HEK293 (cell line): Measurements from ENCODE around the gene SPRY1.

Source experiments
- CTCF ChIA-PET: fragments of 350-600 bp; formaldehyde crosslinking; extraction: SDS; loops from one replicate; lab custom pipeline; 2021; ENCODE audit warnings: antibody characterized with exemption; lab: Yijun Ruan, JAX
- POLR2A ChIA-PET: fragments of 300-600 bp; formaldehyde crosslinking; extraction: SDS; loops from one replicate; lab custom pipeline; 2020; ENCODE audit warnings: antibody characterized with exemption, inconsistent platforms; lab: Yijun Ruan, JAX
- H3K27ac ChIP-seq: fragments of 200-500 bp; sonication (Bioruptor generic); 2 replicates; pipeline ENCODE4 v1.5.1; 2014; ENCODE audit warnings: low read depth, low read length, control low read depth, inconsistent platforms; ENCODE audit errors: extremely low read depth
- H3K36me3 ChIP-seq, 2 experiments: fragments of 200-500 bp in 1 of 2; sonication (Bioruptor generic) in 1 of 2; 1 replicate in 1 of 2; 2 replicates in 1 of 2; pipeline ENCODE4 v1.5.1; 2014 to 2017; ENCODE audit warnings: inconsistent platforms in 2 of 2, low read length in 2 of 2; ENCODE audit not compliant: control insufficient read depth in 2 of 2, insufficient read depth in 1 of 2
- H3K4me1 ChIP-seq: fragments of 200-500 bp; sonication (Bioruptor generic); 2 replicates; pipeline ENCODE4 v1.5.1; 2014; ENCODE audit warnings: mild to moderate bottlenecking, low read length, inconsistent platforms; ENCODE audit not compliant: control insufficient read depth, insufficient read depth
- H3K4me3 ChIP-seq: 2 replicates; pipeline ENCODE4 v1.5.1; 2011; ENCODE audit warnings: low read depth, mild to moderate bottlenecking, control low read depth, low read length, moderate library complexity
- H3K9me3 ChIP-seq: fragments of 200-500 bp; sonication (Bioruptor generic); 2 replicates; pipeline ENCODE4 v1.5.1; 2014; ENCODE audit warnings: low read depth, low read length, inconsistent platforms; ENCODE audit not compliant: control insufficient read depth, insufficient read depth
- GLI4 ChIP-seq: fragments of 450-650 bp; formaldehyde crosslinking; IDR thresholded peaks from 2 replicates; pipeline ENCODE4 v1.5.1; 2016; ENCODE audit warnings: missing biosample characterization, missing genetic modification characterization
- KLF8 ChIP-seq: fragments of 450-650 bp; formaldehyde crosslinking; IDR thresholded peaks from 2 replicates; pipeline ENCODE4 v1.5.1; 2016; ENCODE audit warnings: missing biosample characterization, missing genetic modification characterization
- MZF1 ChIP-seq: fragments of 450-650 bp; formaldehyde crosslinking; IDR thresholded peaks from 2 replicates; pipeline ENCODE4 v1.5.1; 2017; ENCODE audit warnings: missing biosample characterization, missing genetic modification characterization, borderline replicate concordance
- PRDM2 ChIP-seq: fragments of 450-650 bp; formaldehyde crosslinking; IDR thresholded peaks from 2 replicates; pipeline ENCODE4 v1.5.1; 2016; ENCODE audit warnings: missing biosample characterization, missing genetic modification characterization, borderline replicate concordance
- PRDM4 ChIP-seq: fragments of 450-650 bp; formaldehyde crosslinking; IDR thresholded peaks from 2 replicates; pipeline ENCODE4 v1.5.1; 2017; ENCODE audit warnings: missing biosample characterization, missing genetic modification characterization
- SP7 ChIP-seq: fragments of 450-650 bp; formaldehyde crosslinking; IDR thresholded peaks from 2 replicates; pipeline ENCODE4 v1.5.1; 2016; ENCODE audit warnings: missing biosample characterization, missing genetic modification characterization
- ZBTB49 ChIP-seq: fragments of 450-650 bp; formaldehyde crosslinking; IDR thresholded peaks from 2 replicates; pipeline ENCODE4 v1.5.1; 2016; ENCODE audit warnings: missing biosample characterization, missing genetic modification characterization, low read depth
- ZBTB7A ChIP-seq: fragments of 450-650 bp; formaldehyde crosslinking; IDR thresholded peaks from 2 replicates; pipeline ENCODE4 v1.5.1; 2016; ENCODE audit warnings: low read depth, missing biosample characterization, missing genetic modification characterization
- ZNF175 ChIP-seq: fragments of 450-650 bp; formaldehyde crosslinking; IDR thresholded peaks from 2 replicates; pipeline ENCODE4 v1.5.1; 2016; ENCODE audit warnings: missing biosample characterization, missing genetic modification characterization
- ZNF26 ChIP-seq: fragments of 450-650 bp; formaldehyde crosslinking; IDR thresholded peaks from 2 replicates; pipeline ENCODE4 v1.5.1; 2016; ENCODE audit warnings: missing biosample characterization, missing genetic modification characterization
- ZNF335 ChIP-seq: fragments of 450-650 bp; formaldehyde crosslinking; conservative IDR thresholded peaks from 2 replicates; pipeline ENCODE4 v1.5.1; 2016; ENCODE audit warnings: missing biosample characterization, missing genetic modification characterization
- ZNF398 ChIP-seq: fragments of 450-650 bp; formaldehyde crosslinking; IDR thresholded peaks from 2 replicates; pipeline ENCODE4 v1.5.1; 2017; ENCODE audit warnings: missing biosample characterization, missing genetic modification characterization
- ZNF404 ChIP-seq: fragments of 450-650 bp; formaldehyde crosslinking; IDR thresholded peaks from 2 replicates; pipeline ENCODE4 v1.5.1; 2017; ENCODE audit warnings: missing biosample characterization, missing genetic modification characterization
- ZNF510 ChIP-seq: fragments of 450-650 bp; formaldehyde crosslinking; IDR thresholded peaks from 2 replicates; pipeline ENCODE4 v1.5.1; 2018; ENCODE audit warnings: mild to moderate bottlenecking, missing genetic modification characterization, missing biosample characterization; ENCODE audit not compliant: insufficient replicate concordance
- ZNF571 ChIP-seq: fragments of 450-650 bp; formaldehyde crosslinking; IDR thresholded peaks from 2 replicates; pipeline ENCODE4 v1.5.0; 2017; ENCODE audit warnings: missing biosample characterization, missing genetic modification characterization
- ZNF792 ChIP-seq: fragments of 450-650 bp; formaldehyde crosslinking; IDR thresholded peaks from 2 replicates; pipeline ENCODE4 v1.5.1; 2016; ENCODE audit warnings: missing biosample characterization, missing genetic modification characterization

The SPRY1 gene

GRCh38 chr4:123352966-123353365 lies 43.6 kb upstream of the SPRY1 start (continued):
- TF ChIP-seq PRDM2 (tag by site-specific recombination) (no peak), ZNF335 (tag by site-specific recombination) (no peak), ZNF26 (tag by site-specific recombination) (no peak), GLI4 (tag by site-specific recombination) (no peak), ZBTB7A (no peak)

GRCh38 chr4:123353656-123354055 lies 42.9 kb upstream of the SPRY1 start:
- H3K4me1 ChIP-seq: no peaks in the 10 kb centered on the region
- no peaks in the 10 kb centered on the region for H3K9me3 ChIP-seq
- POLR2A ChIA-PET: no interaction called here
- no peak overlapping the region for H3K27ac ChIP-seq
- TF ChIP-seq KLF8 (tag by site-specific recombination) (no peak), SP7 (no peak), ZNF571 (no peak), ZBTB49 (tag by site-specific recombination) (no peak), ZNF510 (tag by site-specific recombination) (no peak), ZNF792 (no peak)
- CTCF ChIA-PET: no interaction called here
- no peaks in the 10 kb centered on the region for H3K36me3 ChIP-seq
- H3K4me3 ChIP-seq: no peak overlapping the region

GRCh38 chr4:123354701-123355100 lies 41.9 kb upstream of the SPRY1 start:
- Histone ChIP-seq H3K4me1 (no peaks in the 10 kb centered on the region), H3K4me3 (no peak overlapping the region), H3K9me3 (no peaks in the 10 kb centered on the region), H3K27ac (no peak overlapping the region), H3K36me3 (no peaks in the 10 kb centered on the region)
- ChIA-PET CTCF (no interaction called here), POLR2A (no interaction called here)
- TF ChIP-seq ZNF398 (no peak), ZNF175 (no peak), MZF1 (tag by site-specific recombination) (no peak), ZNF404 (tag by site-specific recombination) (no peak), PRDM4 (tag by site-specific recombination) (no peak)
